ENCODE measurements around the gene ASB13.

Gene ASB13

DNA sequence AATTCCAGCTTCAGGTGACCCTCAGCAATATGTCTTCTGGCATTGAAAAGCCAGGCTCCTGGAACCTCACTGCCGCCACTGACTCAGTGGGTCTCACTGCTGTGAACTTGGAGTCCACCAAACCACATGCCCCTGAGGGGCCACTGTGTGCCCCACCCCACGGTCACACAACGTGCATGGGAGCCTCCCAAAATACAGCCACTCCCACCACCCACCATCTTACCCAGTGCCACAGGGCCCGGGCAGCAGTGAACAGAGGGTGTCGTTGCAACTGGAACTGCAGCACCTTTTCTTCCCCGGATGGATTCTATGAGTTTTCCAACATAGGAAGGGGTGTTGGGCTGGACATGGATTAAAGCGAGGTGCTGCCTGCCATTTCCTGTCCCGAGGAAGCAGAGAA lies 60.1 kb downstream of the ASB13 start:
- H3K4me3 ChIP-seq (ENCODE audit: low read depth, low read length), result no peak overlapping the region
- TF ChIP-seq POLR2A (IDR thresholded peaks at IDR 0.05; ENCODE audit: extremely low read depth, insufficient read length) (no peak), MYC (IDR thresholded peaks at IDR 0.05; ENCODE audit: low read depth, low read length) (no peak)
- TF ChIP-seq, protein P1, sequence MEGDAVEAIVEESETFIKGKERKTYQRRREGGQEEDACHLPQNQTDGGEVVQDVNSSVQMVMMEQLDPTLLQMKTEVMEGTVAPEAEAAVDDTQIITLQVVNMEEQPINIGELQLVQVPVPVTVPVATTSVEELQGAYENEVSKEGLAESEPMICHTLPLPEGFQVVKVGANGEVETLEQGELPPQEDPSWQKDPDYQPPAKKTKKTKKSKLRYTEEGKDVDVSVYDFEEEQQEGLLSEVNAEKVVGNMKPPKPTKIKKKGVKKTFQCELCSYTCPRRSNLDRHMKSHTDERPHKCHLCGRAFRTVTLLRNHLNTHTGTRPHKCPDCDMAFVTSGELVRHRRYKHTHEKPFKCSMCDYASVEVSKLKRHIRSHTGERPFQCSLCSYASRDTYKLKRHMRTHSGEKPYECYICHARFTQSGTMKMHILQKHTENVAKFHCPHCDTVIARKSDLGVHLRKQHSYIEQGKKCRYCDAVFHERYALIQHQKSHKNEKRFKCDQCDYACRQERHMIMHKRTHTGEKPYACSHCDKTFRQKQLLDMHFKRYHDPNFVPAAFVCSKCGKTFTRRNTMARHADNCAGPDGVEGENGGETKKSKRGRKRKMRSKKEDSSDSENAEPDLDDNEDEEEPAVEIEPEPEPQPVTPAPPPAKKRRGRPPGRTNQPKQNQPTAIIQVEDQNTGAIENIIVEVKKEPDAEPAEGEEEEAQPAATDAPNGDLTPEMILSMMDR (IDR thresholded peaks at IDR 0.05; ENCODE audit: low read depth, low read length), result no peak
- TF ChIP-seq, protein P2, sequence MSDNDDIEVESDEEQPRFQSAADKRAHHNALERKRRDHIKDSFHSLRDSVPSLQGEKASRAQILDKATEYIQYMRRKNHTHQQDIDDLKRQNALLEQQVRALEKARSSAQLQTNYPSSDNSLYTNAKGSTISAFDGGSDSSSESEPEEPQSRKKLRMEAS (IDR thresholded peaks at IDR 0.05; ENCODE audit: low read depth, low read length), result no peak

DNA sequence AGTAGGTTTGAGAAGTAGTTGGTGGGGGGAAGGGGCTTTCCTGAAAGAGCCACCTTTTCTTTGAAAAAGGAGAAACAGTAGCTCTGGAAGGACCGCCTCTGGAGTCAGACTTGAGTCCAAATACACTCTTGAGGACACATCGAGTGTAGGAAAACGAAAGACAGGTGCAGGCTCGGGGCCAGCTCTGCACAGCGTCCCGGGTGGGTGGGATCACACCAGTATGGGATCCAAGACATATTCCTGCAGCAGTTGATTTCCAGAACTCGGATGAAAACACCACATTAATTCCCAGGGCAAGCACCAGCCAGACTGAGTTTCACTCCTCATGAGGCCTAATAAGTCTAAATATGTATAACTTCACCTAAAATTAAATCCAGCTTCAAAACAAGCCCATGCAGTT lies 61.4 kb downstream of the ASB13 start:
- no peak for DNase-seq (ENCODE audit: low read depth)
- H3K4me3 ChIP-seq (ENCODE audit: low read depth, low read length), result no peak overlapping the region
- no peak for TF ChIP-seq POLR2A (IDR thresholded peaks at IDR 0.05; ENCODE audit: extremely low read depth, insufficient read length)

More for the DNA sequence above, 60.1 kb downstream of the ASB13 start:
- no peak for DNase-seq (ENCODE audit: low read depth)

DNA sequence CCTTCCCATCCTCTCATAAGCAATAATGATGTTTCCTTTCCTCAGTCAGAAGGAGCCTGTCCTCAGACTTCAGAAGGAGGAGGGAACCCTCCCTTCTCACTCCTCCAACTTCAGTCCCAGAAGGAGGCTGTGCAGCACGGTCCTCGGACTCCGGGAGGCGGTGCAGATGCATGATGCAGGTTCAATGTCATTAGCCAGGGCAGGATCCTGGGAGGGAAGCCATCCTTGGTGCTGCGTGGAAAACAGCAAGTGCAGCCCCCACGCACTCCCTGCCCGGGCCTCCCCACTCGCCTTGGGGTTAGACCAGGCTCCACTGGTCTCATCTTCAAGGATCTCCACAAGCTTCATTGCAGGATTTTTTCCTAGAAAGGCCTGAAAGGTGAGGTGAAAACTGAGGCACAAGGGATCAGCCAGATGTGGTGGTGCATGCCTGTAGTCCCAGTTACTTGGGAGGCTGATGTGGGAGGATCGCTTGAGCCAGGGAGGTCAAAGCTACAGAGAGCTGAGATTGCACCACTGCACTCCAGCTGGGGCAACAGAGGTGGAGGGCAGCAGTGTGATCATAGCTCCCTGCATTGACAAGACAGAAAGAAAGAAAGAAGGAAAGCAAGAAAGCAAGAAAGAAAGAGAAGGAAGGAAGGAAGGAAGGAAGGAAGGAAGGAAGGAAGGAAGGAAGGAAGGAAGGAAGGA lies 62.0 kb downstream of the ASB13 start:
- no peak for DNase-seq (ENCODE audit: low read depth)
- H3K4me3 ChIP-seq (ENCODE audit: low read depth, low read length), result no peak overlapping the region
- TF ChIP-seq, protein P1 (IDR thresholded peaks at IDR 0.05; ENCODE audit: low read depth, low read length), result no peak
- TF ChIP-seq MYC (IDR thresholded peaks at IDR 0.05; ENCODE audit: low read depth, low read length) (no peak), POLR2A (IDR thresholded peaks at IDR 0.05; ENCODE audit: extremely low read depth, insufficient read length) (no peak)
- TF ChIP-seq, protein P2 (IDR thresholded peaks at IDR 0.05; ENCODE audit: low read depth, low read length), result no peak

DNA sequence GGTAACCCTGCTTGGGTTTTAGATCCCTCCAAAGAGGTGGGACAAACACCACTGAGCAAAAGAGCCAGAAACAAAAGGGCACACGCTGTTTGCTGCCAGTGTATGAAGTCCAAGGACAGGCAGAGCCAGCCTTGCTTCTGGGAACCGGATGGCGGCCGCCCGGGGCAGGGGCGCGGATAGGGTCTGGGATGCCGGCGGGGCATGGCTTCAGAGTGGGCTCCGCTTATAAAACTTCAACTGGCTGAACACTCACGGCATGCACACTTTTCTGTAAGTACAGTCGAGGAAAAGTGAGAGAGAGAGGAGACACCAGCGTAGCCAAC lies 62.6 kb downstream of the ASB13 start:
- H3K4me3 ChIP-seq (ENCODE audit: low read depth, low read length), result no peak overlapping the region
- TF ChIP-seq, protein P2 (IDR thresholded peaks at IDR 0.05; ENCODE audit: low read depth, low read length), result no peak
- TF ChIP-seq MYC (IDR thresholded peaks at IDR 0.05; ENCODE audit: low read depth, low read length) (no peak), POLR2A (IDR thresholded peaks at IDR 0.05; ENCODE audit: extremely low read depth, insufficient read length) (no peak)
- TF ChIP-seq, protein P1 (IDR thresholded peaks at IDR 0.05; ENCODE audit: low read depth, low read length), result no peak
- no peak for DNase-seq (ENCODE audit: low read depth)

DNA sequence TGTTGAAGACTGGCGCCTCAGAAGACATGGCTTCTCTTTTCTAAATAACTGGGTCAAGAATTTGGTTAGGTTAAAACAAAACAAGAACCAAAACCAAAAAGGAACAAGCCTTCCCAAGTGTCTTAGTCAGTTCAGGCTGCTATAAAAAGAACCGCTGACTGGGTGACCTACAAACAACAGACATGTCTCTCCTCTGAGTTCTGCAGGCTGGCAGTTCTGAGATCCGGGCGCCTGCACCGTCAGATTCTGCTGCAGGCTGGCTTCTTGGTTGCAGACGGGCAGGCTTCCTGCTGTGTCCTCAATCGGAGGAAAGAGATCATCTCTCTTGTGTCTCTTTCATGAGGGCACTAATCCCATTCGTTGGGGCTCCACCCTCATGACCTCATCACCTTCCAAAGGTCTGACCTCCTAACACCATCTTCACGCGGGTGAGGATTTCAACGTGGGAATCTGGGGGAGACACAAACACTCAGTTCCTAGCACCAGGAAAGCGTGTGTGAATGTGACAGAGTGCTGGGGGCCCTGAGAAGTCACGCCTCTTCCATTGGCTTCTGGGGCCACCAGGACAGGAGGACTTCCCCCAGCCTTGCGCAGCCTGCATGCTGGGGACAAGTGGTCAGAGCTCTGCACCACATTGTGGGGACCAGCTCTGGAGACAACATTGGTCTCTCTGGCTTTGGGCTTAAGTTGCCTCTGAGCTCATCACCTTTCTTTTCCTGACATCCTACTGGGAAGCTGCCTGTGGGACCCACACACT lies 63.1 kb downstream of the ASB13 start:
- no peak for TF ChIP-seq MYC (IDR thresholded peaks at IDR 0.05; ENCODE audit: low read depth, low read length)
- no peak for TF ChIP-seq POLR2A (IDR thresholded peaks at IDR 0.05; ENCODE audit: extremely low read depth, insufficient read length)
- TF ChIP-seq, protein P1 (IDR thresholded peaks at IDR 0.05; ENCODE audit: low read depth, low read length), result no peak
- TF ChIP-seq, protein P2 (IDR thresholded peaks at IDR 0.05; ENCODE audit: low read depth, low read length), result no peak
- no peak for DNase-seq (ENCODE audit: low read depth)
- H3K4me3 ChIP-seq (ENCODE audit: low read depth, low read length), result no peak overlapping the region

DNA sequence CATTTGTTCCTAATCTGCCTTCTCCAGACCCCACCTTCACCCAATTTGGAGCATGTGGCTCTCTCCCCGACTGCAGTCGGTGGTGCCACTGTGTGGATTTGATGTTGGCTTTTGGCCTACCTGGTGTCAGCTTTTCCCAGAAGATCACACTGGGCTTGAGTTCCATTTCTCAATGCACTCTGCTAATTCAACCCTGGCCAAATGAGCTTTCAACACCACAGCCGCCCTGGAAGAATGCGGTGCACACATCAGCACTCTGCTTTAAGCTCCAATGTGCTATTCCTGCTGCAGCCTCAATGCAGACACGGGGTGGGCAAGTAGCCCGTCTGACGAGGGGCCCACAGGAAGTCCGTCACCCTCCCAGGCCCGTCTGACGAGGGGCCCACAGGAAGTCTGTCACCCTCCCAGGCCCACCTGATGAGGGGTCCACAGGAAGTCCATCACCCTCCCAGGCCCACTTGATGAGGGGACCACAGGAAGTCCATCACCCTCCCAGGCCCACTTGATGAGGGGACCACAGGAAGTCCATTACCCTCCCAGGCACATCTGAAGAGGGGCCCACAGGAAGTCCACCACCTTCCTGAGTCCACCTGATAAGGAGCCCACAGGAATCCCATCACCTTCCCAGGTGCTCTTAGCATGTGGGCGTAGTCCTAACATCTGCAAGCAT lies 64.4 kb downstream of the ASB13 start:
- DNase-seq (ENCODE audit: low read depth), result no peak
- no peak overlapping the region for H3K4me3 ChIP-seq (ENCODE audit: low read depth, low read length)
- TF ChIP-seq, protein P2 (IDR thresholded peaks at IDR 0.05; ENCODE audit: low read depth, low read length), result no peak
- TF ChIP-seq MYC (IDR thresholded peaks at IDR 0.05; ENCODE audit: low read depth, low read length) (no peak), POLR2A (IDR thresholded peaks at IDR 0.05; ENCODE audit: extremely low read depth, insufficient read length) (no peak)
- TF ChIP-seq, protein P1 (IDR thresholded peaks at IDR 0.05; ENCODE audit: low read depth, low read length), result no peak

All from NB4 (cell line).